SH-SY5Y (cell line): ENCODE results near the gene RAD51B.

Experiments
- GATA2 ChIP-seq: IDR thresholded peaks from 2 replicates; pipeline ENCODE4 v1.6.1; 2011; ENCODE audit warnings: mild to moderate bottlenecking, low read depth, low read length
- GATA3 ChIP-seq: IDR thresholded peaks from 2 replicates; pipeline ENCODE4 v1.6.1; 2011; ENCODE audit warnings: low read depth, mild to moderate bottlenecking, low read length, moderate library complexity

Gene RAD51B

GRCh38 chr14:68748691-68749090 is 929.1 kb downstream of the RAD51B start:
- TF ChIP-seq GATA2 (no peak), GATA3 (no peak)

- TF ChIP-seq GATA3 (no peak), GATA2 (no peak)
Measured at GRCh38 chr14:68749487-68750475, 930.2 kb downstream of the RAD51B start.

GRCh38 chr14:68752271-68753006 is 932.9 kb downstream of the RAD51B start:
- TF ChIP-seq GATA2 (no peak), GATA3 (no peak)

- TF ChIP-seq GATA3 (no peak), GATA2 (no peak)
Measured at GRCh38 chr14:68753690-68754089, 934.1 kb downstream of the RAD51B start.

- TF ChIP-seq GATA3 (no peak), GATA2 (no peak)
Measured at GRCh38 chr14:68755016-68755353, 935.4 kb downstream of the RAD51B start.

GRCh38 chr14:68756000-68756481 is 936.5 kb downstream of the RAD51B start:
- TF ChIP-seq GATA3 = no peak
- no peak for TF ChIP-seq GATA2

- TF ChIP-seq GATA3 (no peak), GATA2 (no peak)
Measured at GRCh38 chr14:68756734-68757133, 937.2 kb downstream of the RAD51B start.

GRCh38 chr14:68757618-68758081 is 938.1 kb downstream of the RAD51B start:
- TF ChIP-seq GATA2 = no peak
- TF ChIP-seq GATA3 = no peak

- TF ChIP-seq GATA3 (no peak), GATA2 (no peak)
Measured at GRCh38 chr14:68758301-68758700, 938.7 kb downstream of the RAD51B start.

- no peak for TF ChIP-seq GATA2
Measured at GRCh38 chr14:68759017-68759560, 939.5 kb downstream of the RAD51B start.

GRCh38 chr14:68759937-68760336 is 940.4 kb downstream of the RAD51B start:
- TF ChIP-seq GATA2 (no peak), GATA3 (no peak)

- TF ChIP-seq GATA2 = no peak
Measured at GRCh38 chr14:68760761-68761160, 941.2 kb downstream of the RAD51B start.

GRCh38 chr14:68761391-68761790 is 941.8 kb downstream of the RAD51B start:
- TF ChIP-seq GATA2 (no peak), GATA3 (no peak)
